GM18502 (cell line): Measurements from ENCODE around the gene ADCY9.
"Not testable (repeated sequence)": the region's sequence is repeated elsewhere in the genome, so short reads cannot be mapped to it uniquely, and the experiment has no call there.

Source experiments
- ATAC-seq: cut with Tn5 transposase; IDR thresholded peaks from one replicate; pipeline ENCODE4 v1.9.1; 2021; ENCODE audit warnings: mild to moderate bottlenecking; ENCODE audit not compliant: unreplicated experiment, poor library complexity

Gene ADCY9

GRCh38 chr16:3937066-3937875 lies 179.0 kb downstream of the ADCY9 start:
- no peak for ATAC-seq

GRCh38 chr16:3935921-3936320 lies 180.3 kb downstream of the ADCY9 start:
- no peak for ATAC-seq

GRCh38 chr16:3934491-3935181 lies 181.6 kb downstream of the ADCY9 start:
- no peak for ATAC-seq

GRCh38 chr16:3927147-3927546 lies 189.1 kb downstream of the ADCY9 start:
- not testable (repeated sequence) for ATAC-seq

- ATAC-seq: no peak
Measured at GRCh38 chr16:3924763-3925162, 191.5 kb downstream of the ADCY9 start.

GRCh38 chr16:3922241-3922640 lies 194.0 kb downstream of the ADCY9 start:
- no peak for ATAC-seq

- ATAC-seq: no peak
Measured at GRCh38 chr16:3920206-3920605, 196.0 kb downstream of the ADCY9 start.

GRCh38 chr16:3919413-3919812 lies 196.8 kb downstream of the ADCY9 start:
- no peak for ATAC-seq

GRCh38 chr16:3915426-3916260 lies 200.6 kb downstream of the ADCY9 start:
- ATAC-seq: no peak

- no peak for ATAC-seq
Measured at GRCh38 chr16:3912897-3913296, 203.3 kb downstream of the ADCY9 start.
